Pulmonary artery endothelial cell (primary cell): Measurements from ENCODE around the gene ACTR3. TPM values are rescaled to one million over a fixed set of nuclear protein-coding genes. Genes with fewer than 3 reads are reported as not detected.

Source experiments
- DNase-seq: peaks from one replicate; pipeline ENCODE4 v3.0.0-alpha.2; 2011; ENCODE audit warnings: low read depth, low spot score
- total RNA-seq: library from RNA; depleted of rRNA; stranded (reverse); fragments of >200 nt; gene quantifications from 2 replicates; pipeline ENCODE4 v1.2.3, GENCODE V29; 2014

The ACTR3 gene
- total RNA-seq, 1 donor from 2014 or later = 317 TPM

- DNase-seq = no peak
These were observed 111.3 kb downstream of the ACTR3 start for GRCh38 chr2:114001152-114001551.

GRCh38 chr2:114001937-114002336 is 112.0 kb downstream of the ACTR3 start:
- DNase-seq = no peak

GRCh38 chr2:114005110-114005783 is 115.4 kb downstream of the ACTR3 start:
- DNase-seq = no peak

GRCh38 chr2:114006460-114006859 is 116.6 kb downstream of the ACTR3 start:
- DNase-seq = no peak

- no peak for DNase-seq
These were observed 117.5 kb downstream of the ACTR3 start for GRCh38 chr2:114007436-114007835.

- DNase-seq = no peak
These were observed 118.8 kb downstream of the ACTR3 start for GRCh38 chr2:114008720-114009119.

- DNase-seq = no peak
These were observed 119.5 kb downstream of the ACTR3 start for GRCh38 chr2:114009205-114009944.

GRCh38 chr2:114010001-114010400 is 120.1 kb downstream of the ACTR3 start:
- DNase-seq = no peak

GRCh38 chr2:114011713-114012112 is 121.8 kb downstream of the ACTR3 start:
- no peak for DNase-seq

Other genes with a start within 250 kb of the ACTR3 start
- gene SLC35F5, start 133.4 kb upstream of the ACTR3 start, total RNA-seq = 85.6 and 125 TPM in 2 replicates